HUES48 (cell line): ENCODE data around the gene FAP.

Experiments used
- H3K27ac ChIP-seq: one replicate; pipeline ENCODE4 v1.7.0; 2013; ENCODE audit warnings: low read depth, low read length, inconsistent platforms
- H3K27me3 ChIP-seq: 2 replicates; pipeline ENCODE4 v1.6.1; 2013; ENCODE audit warnings: mild to moderate bottlenecking, low read length; ENCODE audit not compliant: control insufficient read depth, insufficient read depth
- H3K36me3 ChIP-seq: 2 replicates; pipeline ENCODE4 v1.6.1; 2013; ENCODE audit warnings: low read length; ENCODE audit not compliant: control insufficient read depth, insufficient read depth
- H3K4me1 ChIP-seq: 2 replicates; pipeline ENCODE4 v1.6.1; 2013; ENCODE audit warnings: mild to moderate bottlenecking, low read length; ENCODE audit not compliant: control insufficient read depth, insufficient read depth
- H3K4me3 ChIP-seq: 2 replicates; pipeline ENCODE4 v1.5.1; 2013; ENCODE audit warnings: mild to moderate bottlenecking, low read depth, low read length
- H3K9ac ChIP-seq: 2 replicates; pipeline ENCODE4 v1.6.1; 2013; ENCODE audit warnings: mild to moderate bottlenecking, low read depth, low read length, moderate library complexity
- H3K9me3 ChIP-seq: 2 replicates; pipeline ENCODE4 v1.6.1; 2013; ENCODE audit warnings: low read length; ENCODE audit not compliant: control insufficient read depth, insufficient read depth

The FAP gene

DNA sequence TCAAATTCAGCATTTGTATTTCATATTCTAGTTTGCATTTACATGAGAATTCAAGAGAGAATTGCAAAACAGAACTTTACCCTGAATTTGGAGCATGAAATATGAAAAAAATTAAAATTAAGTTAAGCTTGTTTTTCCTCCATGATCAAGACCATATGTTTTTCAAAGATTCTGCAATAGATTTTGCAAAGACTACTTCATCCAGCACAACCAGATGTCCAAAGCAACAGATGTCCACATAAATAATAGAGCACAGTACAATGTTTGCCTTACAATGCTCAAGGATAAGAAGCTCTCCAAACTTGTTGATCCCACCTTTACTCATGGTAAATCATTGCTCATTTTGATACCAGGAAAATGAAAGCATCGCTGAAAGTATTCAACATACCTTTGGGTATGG, 25.6 kb downstream of the FAP start:
- Histone ChIP-seq H3K27ac (no peak overlapping the region), H3K27me3 (no peaks in the 10 kb centered on the region), H3K9me3 (no peaks in the 10 kb centered on the region), H3K36me3 (no peaks in the 10 kb centered on the region), H3K4me3 (no peak overlapping the region), H3K4me1 (no peaks in the 10 kb centered on the region), H3K9ac (no peak overlapping the region)

DNA sequence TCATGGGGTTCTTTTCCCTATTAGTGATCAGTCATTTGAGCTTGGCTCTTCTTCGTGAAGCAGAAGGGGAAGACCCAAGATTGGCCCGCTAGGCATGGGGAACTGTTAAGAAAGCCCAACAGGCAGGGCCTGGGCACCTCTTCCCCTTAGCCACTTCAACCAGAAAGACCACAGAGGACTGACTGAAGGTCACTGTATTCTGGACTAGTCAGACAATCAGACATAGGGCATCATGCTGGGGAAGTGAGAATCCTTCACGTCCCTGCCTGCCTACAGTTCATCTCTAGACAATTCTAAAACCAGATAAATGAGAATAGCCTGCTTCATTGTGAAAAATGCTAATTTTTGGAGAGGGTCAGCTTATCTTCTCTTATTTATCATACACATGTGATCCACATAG, 28.1 kb downstream of the FAP start:
- Histone ChIP-seq H3K27me3 (no peaks in the 10 kb centered on the region), H3K4me3 (no peak overlapping the region), H3K9ac (no peak overlapping the region), H3K9me3 (no peaks in the 10 kb centered on the region), H3K27ac (no peak overlapping the region), H3K36me3 (no peaks in the 10 kb centered on the region), H3K4me1 (no peaks in the 10 kb centered on the region)

DNA sequence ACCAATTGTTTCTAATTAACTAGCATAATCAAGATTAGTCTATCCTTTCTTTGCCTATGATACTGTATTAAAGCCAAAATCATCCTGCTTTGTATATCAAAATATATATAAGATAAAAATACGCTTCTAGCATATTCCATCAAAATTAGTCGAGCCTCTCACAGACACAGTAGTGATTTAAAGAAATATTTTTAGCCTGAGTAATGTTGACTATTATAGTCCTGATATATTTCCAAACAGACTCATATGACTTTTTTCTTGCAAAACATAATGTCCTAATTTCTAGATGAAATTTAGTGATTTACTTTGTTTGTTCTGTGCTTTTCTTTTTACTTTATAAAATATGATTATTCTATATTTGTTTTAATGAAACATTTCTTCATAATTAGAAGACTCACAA, 30.9 kb downstream of the FAP start:
- Histone ChIP-seq H3K27me3 (no peaks in the 10 kb centered on the region), H3K36me3 (no peaks in the 10 kb centered on the region), H3K9me3 (no peaks in the 10 kb centered on the region), H3K4me3 (no peak overlapping the region), H3K4me1 (no peaks in the 10 kb centered on the region), H3K27ac (no peak overlapping the region), H3K9ac (no peak overlapping the region)

DNA sequence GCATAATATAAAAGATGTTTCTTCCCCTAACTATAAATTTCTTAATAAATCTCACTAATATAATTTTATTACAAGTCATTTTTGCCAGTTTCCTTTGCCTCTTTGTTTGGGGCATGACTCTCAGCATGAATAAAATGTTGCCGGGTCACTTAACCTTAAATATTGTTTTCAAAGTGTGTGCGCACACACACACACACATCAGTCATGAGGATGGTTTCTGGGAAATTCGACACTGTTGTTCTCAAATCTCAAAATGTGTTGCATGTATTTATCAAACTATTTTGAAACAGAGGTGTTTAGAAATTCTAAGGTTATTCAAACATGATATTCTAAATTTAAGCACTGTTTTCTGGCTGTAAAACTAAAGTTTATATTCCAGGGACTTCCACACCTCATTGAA, 31.5 kb downstream of the FAP start:
- no peaks in the 10 kb centered on the region for H3K4me1 ChIP-seq
- H3K9me3 ChIP-seq: no peaks in the 10 kb centered on the region
- H3K27me3 ChIP-seq: no peaks in the 10 kb centered on the region
- no peaks in the 10 kb centered on the region for H3K36me3 ChIP-seq
- H3K27ac ChIP-seq: no peak overlapping the region
- no peak overlapping the region for H3K9ac ChIP-seq
- no peak overlapping the region for H3K4me3 ChIP-seq

DNA sequence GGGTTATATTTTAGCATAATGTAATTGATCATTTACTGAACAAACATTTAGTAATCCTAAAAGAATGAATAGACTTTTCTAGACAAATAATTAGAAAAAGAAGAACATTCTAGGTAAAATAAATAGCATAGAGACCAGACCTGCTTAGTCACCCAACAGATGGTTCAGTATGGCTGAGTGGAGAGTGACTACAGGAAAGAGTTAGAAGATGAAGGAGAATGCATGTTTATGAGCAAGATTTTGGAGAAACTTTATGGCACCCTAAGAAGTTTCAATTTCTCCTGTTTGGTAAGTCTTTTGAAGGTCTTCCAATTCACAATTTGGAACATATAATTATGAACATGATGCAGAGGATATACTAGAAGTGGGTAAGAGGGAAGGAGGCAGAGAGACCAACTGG, 32.9 kb downstream of the FAP start:
- H3K9me3 ChIP-seq: no peaks in the 10 kb centered on the region
- H3K36me3 ChIP-seq: no peaks in the 10 kb centered on the region
- no peak overlapping the region for H3K9ac ChIP-seq
- no peak overlapping the region for H3K4me3 ChIP-seq
- no peaks in the 10 kb centered on the region for H3K27me3 ChIP-seq
- no peak overlapping the region for H3K27ac ChIP-seq
- H3K4me1 ChIP-seq: no peaks in the 10 kb centered on the region

DNA sequence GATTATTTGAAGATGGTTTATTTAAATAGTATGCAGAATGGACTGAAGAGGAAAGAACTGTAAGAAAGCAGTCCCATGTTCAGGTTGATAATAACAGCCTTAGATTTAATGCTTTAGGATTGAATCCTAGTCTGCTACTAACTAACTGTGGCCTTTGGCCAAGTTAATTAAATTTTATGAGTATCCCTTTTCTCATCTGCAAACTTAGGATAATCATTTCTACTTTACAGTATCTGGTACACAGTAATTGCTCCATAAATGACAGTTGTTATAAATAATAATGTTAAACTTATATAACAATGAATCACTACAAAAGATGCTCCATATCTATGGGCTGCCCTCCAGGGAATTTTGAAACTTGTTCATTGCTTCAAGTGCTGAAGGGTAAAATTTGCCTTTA, 41.0 kb downstream of the FAP start:
- no peak overlapping the region for H3K4me3 ChIP-seq
- H3K27me3 ChIP-seq: no peaks in the 10 kb centered on the region
- H3K9me3 ChIP-seq: no peaks in the 10 kb centered on the region
- H3K27ac ChIP-seq: no peak overlapping the region
- H3K9ac ChIP-seq: no peak overlapping the region
- H3K36me3 ChIP-seq: no peaks in the 10 kb centered on the region
- no peaks in the 10 kb centered on the region; the same call in 1 of the 2 replicates for H3K4me1 ChIP-seq

DNA sequence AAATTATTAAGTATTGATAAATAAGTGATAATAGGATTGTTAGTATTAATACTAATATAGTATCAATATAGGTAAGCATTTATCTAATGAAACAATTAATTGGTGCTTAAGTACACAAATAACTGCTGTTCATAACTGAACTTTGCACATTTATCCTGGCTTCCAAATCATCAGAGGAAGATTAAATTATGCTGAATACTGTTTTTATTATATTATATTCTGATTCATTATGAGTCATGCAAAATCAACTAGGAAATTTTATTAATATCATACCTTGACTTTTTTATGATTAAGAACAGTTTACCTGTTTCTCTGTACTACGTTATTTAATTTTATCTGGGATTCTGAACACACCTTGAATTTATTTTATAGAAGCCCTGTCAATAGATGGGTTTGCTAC, 42.6 kb downstream of the FAP start:
- Histone ChIP-seq H3K27me3 (no peaks in the 10 kb centered on the region), H3K4me3 (no peak overlapping the region), H3K36me3 (no peaks in the 10 kb centered on the region), H3K27ac (no peak overlapping the region), H3K9me3 (no peaks in the 10 kb centered on the region), H3K9ac (no peak overlapping the region), H3K4me1 (no peaks in the 10 kb centered on the region; the same call in 1 of the 2 replicates)

DNA sequence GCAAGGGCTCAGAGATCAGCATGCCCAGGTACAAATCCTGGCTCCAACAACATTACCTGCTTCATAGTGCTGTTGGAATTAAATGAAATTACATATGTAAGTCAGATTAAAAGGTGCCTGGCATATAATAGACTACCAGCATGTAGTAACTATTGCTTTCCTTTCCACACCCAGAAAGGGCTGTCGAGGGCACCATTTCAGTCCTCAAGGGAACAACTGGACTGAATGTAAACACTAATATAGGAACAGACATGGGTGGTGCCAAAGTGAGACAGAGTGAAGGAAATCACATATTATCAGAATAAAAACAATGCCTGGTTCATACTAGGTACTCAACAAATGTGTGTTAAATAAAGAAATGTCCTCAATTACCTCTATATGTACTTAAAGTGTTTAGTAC, 43.3 kb downstream of the FAP start:
- Histone ChIP-seq H3K4me1 (no peaks in the 10 kb centered on the region; the same call in 1 of the 2 replicates), H3K9me3 (no peaks in the 10 kb centered on the region), H3K27ac (no peak overlapping the region), H3K27me3 (no peaks in the 10 kb centered on the region), H3K9ac (no peak overlapping the region), H3K4me3 (no peak overlapping the region), H3K36me3 (no peaks in the 10 kb centered on the region)

DNA sequence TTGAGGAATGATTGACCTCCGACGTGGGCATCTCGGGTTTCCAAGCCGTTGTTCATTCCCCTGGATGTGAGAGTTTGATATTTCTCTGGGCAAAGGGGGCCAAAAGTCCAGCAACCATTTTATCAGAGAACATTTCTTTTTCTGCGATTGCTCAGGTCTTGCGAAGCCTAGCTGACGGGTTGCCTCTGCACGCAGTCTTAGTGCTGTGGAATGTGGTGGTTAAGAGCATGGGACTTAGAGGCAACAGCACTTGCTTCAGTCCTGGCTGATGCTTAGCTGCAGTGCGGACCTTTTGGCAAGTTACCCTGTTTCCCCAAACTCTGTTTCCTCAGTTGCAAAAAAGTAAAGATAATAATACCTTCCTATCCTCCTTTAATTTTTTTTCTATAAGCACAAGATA, 45.0 kb downstream of the FAP start:
- H3K27ac ChIP-seq: no peak overlapping the region
- H3K9ac ChIP-seq: no peak overlapping the region

DNA sequence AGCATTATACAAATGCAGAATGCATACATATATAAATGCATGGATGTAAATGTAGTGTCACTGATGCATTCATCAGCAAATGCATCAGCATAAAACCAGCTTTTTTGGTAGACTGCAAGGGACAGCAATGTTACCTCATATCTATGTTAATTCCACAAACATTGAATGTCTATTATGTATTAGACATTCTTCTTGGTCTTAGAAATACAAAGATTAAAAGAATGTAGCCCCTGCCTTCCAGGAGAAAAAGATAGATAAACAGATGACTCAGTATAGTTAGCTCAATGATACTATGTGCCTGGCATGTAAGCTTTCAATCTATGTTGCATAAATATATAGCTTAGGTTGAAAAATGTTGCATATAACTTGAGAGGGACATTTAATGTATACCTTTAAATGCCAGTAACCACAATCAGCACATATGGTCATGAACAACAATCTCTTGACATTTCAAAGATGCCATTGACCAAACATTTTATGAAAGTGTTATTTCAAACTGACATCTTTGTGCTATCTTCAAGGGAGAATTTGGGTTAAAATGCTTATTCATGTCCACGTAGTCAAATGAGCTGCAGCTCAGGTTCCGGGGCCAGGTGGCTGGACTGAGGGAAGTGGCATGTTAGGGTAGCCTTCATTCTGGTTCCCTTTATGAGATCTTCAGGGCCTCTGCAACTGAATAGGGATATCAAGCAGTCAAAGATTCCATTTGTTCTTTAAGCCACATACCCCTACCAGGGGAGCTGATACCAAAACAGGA, 46.0 kb downstream of the FAP start:
- Histone ChIP-seq H3K27me3 (no peaks in the 10 kb centered on the region), H3K9ac (no peak overlapping the region), H3K27ac (no peak overlapping the region), H3K4me1 (no peaks in the 10 kb centered on the region; the same call in 1 of the 2 replicates), H3K4me3 (no peak overlapping the region), H3K9me3 (no peaks in the 10 kb centered on the region), H3K36me3 (no peaks in the 10 kb centered on the region)

More for the DNA sequence above, 45.0 kb downstream of the FAP start:
- Histone ChIP-seq H3K4me3 (no peak overlapping the region), H3K9me3 (no peaks in the 10 kb centered on the region), H3K27me3 (no peaks in the 10 kb centered on the region), H3K4me1 (no peaks in the 10 kb centered on the region; the same call in 1 of the 2 replicates), H3K36me3 (no peaks in the 10 kb centered on the region)

DNA sequence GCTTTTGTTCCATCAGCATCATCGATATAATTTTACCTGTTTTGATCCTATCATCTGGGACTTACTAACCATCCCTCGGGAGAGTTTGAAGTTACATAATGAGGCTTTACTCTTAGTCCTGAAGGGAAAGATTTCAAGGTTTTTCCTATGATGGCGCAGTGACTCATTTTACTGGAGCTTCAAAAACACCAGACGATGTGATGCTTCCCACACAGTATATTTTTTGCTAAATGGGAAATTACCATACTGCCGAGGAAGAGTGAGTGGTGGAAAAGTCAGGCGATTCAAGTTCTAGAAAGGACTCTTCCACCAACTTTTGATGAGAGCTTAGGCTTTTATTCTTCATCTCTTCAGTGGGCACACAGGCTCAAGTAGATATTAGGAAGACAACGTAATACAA, 46.6 kb downstream of the FAP start:
- Histone ChIP-seq H3K4me1 (no peaks in the 10 kb centered on the region; the same call in 1 of the 2 replicates), H3K9me3 (no peaks in the 10 kb centered on the region), H3K4me3 (no peak overlapping the region), H3K36me3 (no peaks in the 10 kb centered on the region), H3K27ac (no peak overlapping the region), H3K27me3 (no peaks in the 10 kb centered on the region), H3K9ac (no peak overlapping the region)
